ENCODE data around the gene DR1.

Gene DR1

DNA sequence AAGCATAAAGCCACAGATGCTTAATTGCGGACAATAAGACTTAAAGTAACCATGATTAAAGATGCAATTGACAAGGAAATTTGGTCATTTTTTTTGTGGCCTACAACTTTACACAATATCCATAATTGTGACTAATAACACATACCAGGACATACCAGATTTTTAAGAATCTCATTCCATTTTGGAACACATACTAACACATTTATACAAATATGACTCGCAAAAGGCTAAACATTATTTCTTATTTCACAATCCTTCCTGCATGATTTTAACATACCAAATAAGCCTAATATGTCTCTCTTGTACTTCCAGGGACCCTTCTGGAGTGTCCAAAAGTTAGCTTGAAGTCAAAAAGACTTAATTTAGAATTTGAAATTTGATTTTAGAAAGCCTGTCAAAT lies 48.8 kb downstream of the DR1 start:
- DNase-seq (ENCODE audit: low spot score) = no peak

DNA sequence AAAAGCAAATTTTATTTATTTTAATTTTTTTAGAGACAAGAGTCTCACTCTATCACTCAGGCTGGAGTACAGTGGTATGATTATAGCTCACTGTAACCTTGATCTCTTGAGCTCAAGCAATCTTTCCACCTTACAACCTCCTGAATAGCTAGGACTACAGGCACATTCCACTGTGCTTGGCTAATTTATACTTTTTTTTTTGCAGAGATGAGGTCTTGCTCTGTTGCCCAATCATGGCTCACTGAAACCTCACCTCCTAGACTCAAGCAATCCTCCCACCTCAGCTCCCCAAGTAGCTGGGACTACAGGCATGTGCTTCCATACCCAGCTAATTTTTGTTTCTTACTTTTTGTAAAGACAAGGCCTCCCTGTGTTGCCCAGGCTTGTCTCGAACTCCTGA lies 49.5 kb downstream of the DR1 start:
- DNase-seq (ENCODE audit: low spot score) = no peak

DNA sequence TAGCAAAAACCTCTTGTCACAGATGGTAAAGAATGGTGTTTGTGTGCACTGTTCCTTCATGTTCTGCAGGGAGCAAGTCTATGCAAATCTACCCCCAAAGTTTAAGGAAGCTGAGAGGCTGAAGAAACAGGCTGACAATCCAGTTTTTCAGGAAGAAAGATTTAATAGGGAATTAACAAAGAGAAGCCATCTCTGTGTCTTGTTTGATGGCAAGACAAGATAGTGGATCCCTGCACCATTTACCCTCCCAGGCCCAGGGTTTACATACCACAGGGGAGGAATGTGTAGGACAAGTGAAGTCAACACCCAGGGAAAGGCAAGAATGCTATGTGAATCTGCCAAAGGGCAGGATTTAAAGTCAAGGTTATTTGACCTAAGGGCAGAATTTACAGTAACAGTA lies 54.1 kb downstream of the DR1 start:
- no peak for DNase-seq (ENCODE audit: low spot score)

DNA sequence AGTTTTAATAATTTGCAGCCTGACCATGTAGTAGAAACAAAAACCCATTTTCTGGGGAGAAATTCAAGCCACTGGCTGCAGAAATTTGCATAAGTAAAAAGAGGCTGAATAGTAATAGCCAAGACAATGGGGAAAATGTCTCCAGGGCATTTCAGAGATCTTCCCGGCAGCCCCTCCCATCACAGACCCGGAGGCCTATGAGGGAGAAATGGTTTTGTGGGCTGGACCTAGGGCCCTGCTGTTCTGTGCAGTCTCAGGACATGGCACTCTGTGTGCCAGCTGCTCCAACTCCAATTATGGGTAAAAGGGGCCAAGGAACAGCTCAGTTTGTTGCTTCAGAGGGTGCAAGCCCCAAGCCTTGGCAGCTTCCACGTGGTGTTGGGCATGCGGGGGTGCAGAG lies 62.5 kb downstream of the DR1 start:
- no peak for DNase-seq (ENCODE audit: low spot score)

DNA sequence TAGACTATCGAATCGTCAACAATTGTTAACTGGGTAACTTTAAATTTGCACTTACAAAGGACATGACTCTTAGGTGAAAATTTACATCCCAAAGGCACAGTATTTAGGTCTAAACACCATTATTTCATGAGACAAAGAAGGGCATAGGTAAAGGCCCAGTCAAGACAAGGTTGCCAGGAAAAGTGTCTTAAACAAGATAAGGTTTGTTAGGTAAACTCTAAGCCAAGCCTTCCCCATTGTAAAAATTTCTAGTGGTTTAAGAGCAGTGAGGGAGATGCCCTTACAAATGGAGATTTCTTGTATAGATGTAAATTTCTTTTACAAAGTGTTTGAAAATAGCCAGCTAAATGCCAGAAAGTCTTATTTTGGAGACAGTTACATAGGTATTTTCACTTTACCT lies 65.3 kb downstream of the DR1 start:
- DNase-seq (ENCODE audit: low spot score) = no peak

DNA sequence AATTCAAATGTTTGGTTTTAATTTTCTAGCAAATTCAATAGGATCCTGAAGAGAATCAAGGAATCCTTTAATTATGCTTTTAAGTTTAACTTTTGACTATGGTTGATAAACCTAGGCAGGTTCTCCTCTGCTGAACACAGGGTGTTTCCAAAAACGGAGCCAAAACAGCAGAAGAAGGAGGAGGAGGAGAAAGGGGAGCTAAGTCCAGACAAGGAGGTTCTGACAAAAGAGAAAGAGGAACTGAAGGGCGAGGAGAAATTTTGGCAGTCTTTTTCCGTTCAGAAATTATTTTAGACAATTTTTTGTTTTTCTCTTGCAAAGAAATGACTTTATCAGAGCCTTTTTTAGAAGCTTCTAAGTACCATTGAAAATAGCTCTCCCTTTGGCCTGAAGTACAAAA lies 69.0 kb downstream of the DR1 start:
- DNase-seq (ENCODE audit: low spot score) = no peak

DNA sequence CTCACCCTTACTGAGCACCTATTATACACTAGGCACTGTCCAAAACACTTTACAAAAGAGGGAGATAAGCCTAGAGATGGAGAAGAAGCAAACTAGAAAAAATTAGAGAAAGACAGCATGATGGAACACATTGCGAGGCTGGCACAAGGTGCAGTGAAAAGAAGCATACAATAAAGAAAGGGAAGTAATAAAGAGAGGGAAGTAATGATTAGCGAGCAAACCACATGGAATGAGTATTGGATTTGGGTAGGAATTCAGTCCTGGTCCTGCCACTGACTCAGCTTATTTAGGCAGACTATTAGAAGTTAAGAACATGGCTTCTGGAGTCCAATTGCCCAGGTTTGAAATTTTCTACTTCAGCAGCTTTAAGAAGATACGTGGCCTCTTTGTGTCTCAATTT lies 69.6 kb downstream of the DR1 start:
- no peak for DNase-seq (ENCODE audit: low spot score)

DNA sequence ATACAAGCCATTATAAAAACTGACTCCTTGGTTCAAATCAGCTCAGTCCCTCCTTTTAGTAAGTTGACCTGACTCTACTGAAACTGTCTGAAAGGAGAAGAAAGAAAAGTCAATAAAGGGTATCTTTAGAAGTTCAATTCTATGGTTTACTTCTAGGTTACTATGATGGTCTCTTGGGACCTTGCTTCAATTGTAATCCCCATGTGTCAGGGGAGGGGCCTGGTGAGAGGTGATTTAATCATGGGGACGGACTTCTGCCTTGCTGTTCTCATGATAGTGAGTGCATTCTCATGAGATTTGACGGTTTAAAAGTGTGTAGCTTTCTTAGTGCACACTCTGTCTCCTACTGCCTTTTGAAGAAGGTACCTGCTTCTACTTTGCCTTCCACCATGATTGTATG lies 70.5 kb downstream of the DR1 start:
- no peak for DNase-seq (ENCODE audit: low spot score)
